Epithelial cell of proximal tubule (primary cell): ENCODE measurements around the gene CDC25B. TPM values are rescaled to one million over a fixed set of nuclear protein-coding genes. Genes with fewer than 3 reads are reported as not detected.

Experiments
- DNase-seq: peaks from one replicate; pipeline ENCODE4 v3.0.0-alpha.2; 2011; ENCODE audit warnings: low read depth
- H3K4me3 ChIP-seq: 2 replicates; pipeline ENCODE4 v1.5.1; 2011; ENCODE audit warnings: low read depth, mild to moderate bottlenecking, low read length
- CTCF ChIP-seq: conservative IDR thresholded peaks from 2 replicates; pipeline ENCODE4 v1.5.1; 2012; ENCODE audit warnings: low read depth, mild to moderate bottlenecking, low read length
- total RNA-seq: library from RNA; depleted of rRNA; stranded (reverse); fragments of >200 nt; gene quantifications from 2 replicates; pipeline ENCODE4 v1.2.3, GENCODE V29; 2015

The CDC25B gene
- total RNA-seq, 1 donor from 2014 or later: 46.6 TPM

GRCh38 chr20:3820048-3820900 lies 24.2 kb downstream of the CDC25B start, which contains the start of gene AP5S1:
AP5S1 (plus strand) TSS chr20:3820547; CDS start chr20:3822118, 1,571 bp downstream.
- H3K4me3 ChIP-seq: peak within 1 kb of the TSS; percentile 74
- peak; percentile 87 for TF ChIP-seq CTCF
- DNase-seq: no peak

- TF ChIP-seq CTCF: no peak
- H3K4me3 ChIP-seq: peak overlapping the region; percentile 74
- no peak for DNase-seq
Measured at GRCh38 chr20:3820901-3821727, 25.0 kb downstream of the CDC25B start.

- no peak for TF ChIP-seq CTCF
- no peak for DNase-seq
- H3K4me3 ChIP-seq: no peak overlapping the region
Measured at GRCh38 chr20:3821996-3822395, 25.9 kb downstream of the CDC25B start.

- no peak for TF ChIP-seq CTCF
- H3K4me3 ChIP-seq: no peak overlapping the region
- DNase-seq: no peak
Measured at GRCh38 chr20:3823881-3824280, 27.8 kb downstream of the CDC25B start.

GRCh38 chr20:3825526-3825925 lies 29.4 kb downstream of the CDC25B start:
- no peak for TF ChIP-seq CTCF
- DNase-seq: no peak

GRCh38 chr20:3826420-3826819 lies 30.3 kb downstream of the CDC25B start:
- no peak overlapping the region for H3K4me3 ChIP-seq
- TF ChIP-seq CTCF: no peak
- no peak for DNase-seq

More at GRCh38 chr20:3825526-3825925, 29.4 kb downstream of the CDC25B start:
- no peak overlapping the region for H3K4me3 ChIP-seq
